Measurements from ENCODE around the gene TAC3.

The TAC3 gene

GRCh38 chr12:57005980-57006808 is 10.1 kb downstream of the TAC3 start, which contains the start of gene ZBTB39:
Gene ZBTB39, minus strand, starts transcription at chr12:57006546. Its CDS starts 1,629 bp downstream, at chr12:57004917.
- no peaks in the 10 kb centered on the region; the same call in 1 of the 2 replicates for H3K36me3 ChIP-seq (ENCODE audit: insufficient read depth)
- peak within 1 kb of the TSS; percentile 84 for H2AFZ ChIP-seq (ENCODE audit: low read depth)
- 0 out of 2 replicates have a peak, but pooled peaks cover 4% of the 10 kb centered on the region for H4K20me1 ChIP-seq (ENCODE audit: insufficient read depth)
- peak within 1 kb of the TSS; percentile 66 for H3K4me3 ChIP-seq (IDR thresholded peaks at IDR 0.05; ENCODE audit: insufficient read depth, low read depth, low read length)
- peak within 1 kb of the TSS; percentile 11; the same call in 1 of the 2 replicates for H3K27ac ChIP-seq
- no peaks in the 10 kb centered on the region for H3K27me3 ChIP-seq (ENCODE audit: insufficient read depth, low read depth)
- H3K79me2 ChIP-seq (ENCODE audit: insufficient read depth, low read depth): peaks cover 36% of the 10 kb centered on the region
- H3K4me1 ChIP-seq (ENCODE audit: low read depth, poor library complexity, severe bottlenecking): peaks cover 26% of the 10 kb centered on the region
- peak within 1 kb of the TSS; percentile 68 for H3K9ac ChIP-seq
- TF ChIP-seq CTCF (conservative IDR thresholded peaks at IDR 0.05; ENCODE audit: low read depth, low read length): peak; percentile 86; the same call in 1 of the 2 replicates
- peak within 1 kb of the TSS; percentile 82 for H3K4me2 ChIP-seq

DNA sequence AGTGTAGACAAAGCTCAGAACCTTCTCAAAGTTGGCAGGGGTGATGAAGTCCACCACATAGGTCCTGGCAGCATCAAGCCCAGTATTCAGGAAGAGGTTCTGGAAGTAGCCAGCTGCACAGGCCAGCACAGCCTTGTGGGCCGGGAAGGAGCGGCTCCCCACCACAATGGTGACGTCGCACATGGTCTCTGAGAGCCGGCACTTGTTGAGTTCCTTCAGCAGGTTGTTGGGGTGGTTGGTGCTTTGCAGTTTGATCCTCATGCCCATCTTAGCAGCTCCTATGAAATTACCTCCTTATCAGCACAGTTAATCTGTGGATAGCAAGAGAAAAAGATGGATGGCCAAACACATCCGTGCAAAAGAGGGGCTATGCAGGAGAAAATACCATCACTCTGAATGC is 11.7 kb downstream of the TAC3 start:
- H3K4me3 ChIP-seq (IDR thresholded peaks at IDR 0.05; ENCODE audit: insufficient read depth, low read depth, low read length): no peak overlapping the region
- 0 out of 2 replicates have a peak, but pooled peaks cover 4% of the 10 kb centered on the region for H4K20me1 ChIP-seq (ENCODE audit: insufficient read depth)
- H3K4me1 ChIP-seq (ENCODE audit: low read depth, poor library complexity, severe bottlenecking): peaks cover 36% of the 10 kb centered on the region
- H3K4me2 ChIP-seq: peak overlapping the region; percentile 82
- no peaks in the 10 kb centered on the region for H3K27me3 ChIP-seq (ENCODE audit: insufficient read depth, low read depth)
- H2AFZ ChIP-seq (ENCODE audit: low read depth): no peak overlapping the region
- TF ChIP-seq CTCF (conservative IDR thresholded peaks at IDR 0.05; ENCODE audit: low read depth, low read length): no peak
- H3K36me3 ChIP-seq (ENCODE audit: insufficient read depth): no peaks in the 10 kb centered on the region; the same call in 1 of the 2 replicates
- H3K27ac ChIP-seq: no peak overlapping the region
- H3K79me2 ChIP-seq (ENCODE audit: insufficient read depth, low read depth): peaks cover 40% of the 10 kb centered on the region
- no peak overlapping the region for H3K9ac ChIP-seq

GRCh38 chr12:57003395-57003794 is 12.9 kb downstream of the TAC3 start:
- TF ChIP-seq CTCF (conservative IDR thresholded peaks at IDR 0.05; ENCODE audit: low read depth, low read length): no peak
- H3K79me2 ChIP-seq (ENCODE audit: insufficient read depth, low read depth): peaks cover 46% of the 10 kb centered on the region
- no peak overlapping the region for H3K4me2 ChIP-seq
- H3K4me1 ChIP-seq (ENCODE audit: low read depth, poor library complexity, severe bottlenecking): peaks cover 49% of the 10 kb centered on the region
- H2AFZ ChIP-seq (ENCODE audit: low read depth): no peak overlapping the region
- no peak overlapping the region for H3K27ac ChIP-seq
- 0 out of 2 replicates have a peak, but pooled peaks cover 4% of the 10 kb centered on the region for H4K20me1 ChIP-seq (ENCODE audit: insufficient read depth)
- no peaks in the 10 kb centered on the region for H3K27me3 ChIP-seq (ENCODE audit: insufficient read depth, low read depth)
- H3K4me3 ChIP-seq (IDR thresholded peaks at IDR 0.05; ENCODE audit: insufficient read depth, low read depth, low read length): no peak overlapping the region
- no peak overlapping the region for H3K9ac ChIP-seq
- no peaks in the 10 kb centered on the region; the same call in 1 of the 2 replicates for H3K36me3 ChIP-seq (ENCODE audit: insufficient read depth)

- peak; percentile 100 for TF ChIP-seq CTCF (conservative IDR thresholded peaks at IDR 0.05; ENCODE audit: low read depth, low read length)
- Histone ChIP-seq H4K20me1 (ENCODE audit: insufficient read depth) (0 out of 2 replicates have a peak, but pooled peaks cover 4% of the 10 kb centered on the region), H3K27ac (no peak overlapping the region), H3K4me2 (no peak overlapping the region), H3K4me3 (IDR thresholded peaks at IDR 0.05; ENCODE audit: insufficient read depth, low read depth, low read length) (no peak overlapping the region), H3K79me2 (ENCODE audit: insufficient read depth, low read depth) (peaks cover 50% of the 10 kb centered on the region), H3K4me1 (ENCODE audit: low read depth, poor library complexity, severe bottlenecking) (peaks cover 42% of the 10 kb centered on the region), H3K36me3 (ENCODE audit: insufficient read depth) (no peaks in the 10 kb centered on the region; the same call in 1 of the 2 replicates), H3K27me3 (ENCODE audit: insufficient read depth, low read depth) (no peaks in the 10 kb centered on the region), H2AFZ (ENCODE audit: low read depth) (no peak overlapping the region), H3K9ac (no peak overlapping the region)
These were observed 14.9 kb downstream of the TAC3 start for GRCh38 chr12:57001448-57001906.

Measured in KMS-11 (cell line).